ENCODE data around the gene SP100.
"Not testable (repeated sequence)": the region's sequence is repeated elsewhere in the genome, so short reads cannot be mapped to it uniquely, and the experiment has no call there.

SP100 gene

GRCh38 chr2:230471074-230471473 lies 55.1 kb downstream of the SP100 start:
- DNase-seq, result no peak

GRCh38 chr2:230472621-230473018 lies 56.6 kb downstream of the SP100 start:
- peak; percentile 19 for DNase-seq

DNA sequence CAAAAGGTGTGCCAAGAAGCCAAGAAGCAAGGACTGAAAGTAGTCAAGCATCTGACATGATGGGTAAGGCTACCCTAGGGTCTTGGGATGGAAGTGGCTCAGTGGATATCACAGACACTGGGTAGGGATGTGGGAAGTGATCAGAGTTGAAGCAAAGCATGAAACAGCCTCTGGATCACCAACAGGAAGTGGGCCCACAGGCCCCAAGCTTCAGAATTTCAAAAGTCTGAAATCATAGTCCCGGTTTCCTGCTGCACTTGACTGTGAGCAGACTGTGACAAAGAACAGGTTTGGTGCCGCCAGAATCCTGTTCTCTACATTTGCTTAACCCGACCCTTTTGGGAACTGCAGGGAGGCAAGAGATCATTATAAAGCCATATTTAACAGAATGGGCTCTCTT lies 57.4 kb downstream of the SP100 start:
- DNase-seq, result no peak

- DNase-seq, result no peak
Observed at GRCh38 chr2:230475143-230475542, 59.1 kb downstream of the SP100 start.

DNA sequence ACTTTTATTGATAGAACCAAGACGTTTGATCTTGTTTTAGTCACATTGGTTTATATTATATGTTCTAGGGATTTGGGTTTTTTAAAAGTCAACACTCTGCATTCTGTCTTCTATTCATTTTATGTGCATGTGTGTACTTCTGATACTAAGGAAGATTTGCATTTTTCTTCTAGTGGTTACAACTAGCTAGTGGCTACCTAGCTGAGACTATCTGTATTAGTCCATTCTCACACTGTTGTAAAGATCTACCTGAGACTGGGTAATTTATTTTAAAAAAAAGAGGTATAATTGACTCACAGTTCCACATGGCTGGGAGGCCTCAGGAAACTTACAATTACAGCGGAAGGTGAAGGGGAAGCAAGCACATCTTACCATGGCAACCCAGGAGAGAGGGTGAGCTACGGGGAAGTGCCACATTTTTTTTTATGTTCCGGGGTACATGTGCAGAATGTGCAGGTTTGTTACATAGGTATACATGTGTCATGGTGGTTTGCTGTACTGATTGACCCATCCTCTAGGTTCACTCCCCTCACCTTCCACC lies 69.9 kb downstream of the SP100 start:
- DNase-seq, result no peak

- not testable (repeated sequence) for DNase-seq
Observed at GRCh38 chr2:230491219-230491618, 75.2 kb downstream of the SP100 start.

DNA sequence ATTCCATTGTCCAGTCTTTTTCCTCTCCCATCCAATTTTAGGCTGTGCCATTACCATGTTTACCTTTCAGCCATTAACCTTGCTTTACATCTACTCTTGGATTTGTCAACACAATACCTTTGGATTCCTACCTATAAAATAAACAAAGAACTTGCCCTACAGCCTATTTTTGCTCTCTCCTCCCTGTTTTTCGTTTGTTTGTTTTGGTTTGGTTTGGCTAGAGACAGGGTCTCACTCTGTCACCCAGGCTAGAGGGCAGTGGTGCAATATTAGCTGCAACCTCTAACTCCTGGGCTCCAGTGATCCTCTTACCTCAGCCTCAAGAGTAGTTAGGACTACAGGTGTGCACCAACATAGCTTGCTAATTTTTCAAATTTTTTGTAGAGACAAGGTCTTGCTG lies 76.1 kb downstream of the SP100 start:
- no peak for DNase-seq

DNA sequence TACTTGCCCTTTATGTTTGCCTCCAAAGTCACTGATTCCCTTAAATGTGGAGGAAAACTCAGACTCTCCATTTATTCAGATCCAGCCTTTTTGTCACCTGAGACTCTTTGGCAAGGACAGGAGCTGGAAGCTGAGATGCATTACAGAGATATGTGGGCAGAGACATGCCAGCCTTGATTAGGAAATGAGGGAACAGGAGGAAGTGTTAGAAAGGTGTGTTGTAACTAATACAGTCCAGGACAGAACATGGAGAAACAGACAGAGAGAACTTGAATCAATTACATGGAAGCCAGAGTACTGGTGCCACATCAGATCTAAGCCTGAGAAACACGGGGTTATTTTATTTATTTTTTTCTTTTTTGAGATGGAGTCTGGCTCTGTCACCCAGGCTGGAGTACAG lies 79.0 kb downstream of the SP100 start:
- no peak for DNase-seq

- no peak for DNase-seq
Observed at GRCh38 chr2:230496891-230497290, 80.9 kb downstream of the SP100 start.

DNA sequence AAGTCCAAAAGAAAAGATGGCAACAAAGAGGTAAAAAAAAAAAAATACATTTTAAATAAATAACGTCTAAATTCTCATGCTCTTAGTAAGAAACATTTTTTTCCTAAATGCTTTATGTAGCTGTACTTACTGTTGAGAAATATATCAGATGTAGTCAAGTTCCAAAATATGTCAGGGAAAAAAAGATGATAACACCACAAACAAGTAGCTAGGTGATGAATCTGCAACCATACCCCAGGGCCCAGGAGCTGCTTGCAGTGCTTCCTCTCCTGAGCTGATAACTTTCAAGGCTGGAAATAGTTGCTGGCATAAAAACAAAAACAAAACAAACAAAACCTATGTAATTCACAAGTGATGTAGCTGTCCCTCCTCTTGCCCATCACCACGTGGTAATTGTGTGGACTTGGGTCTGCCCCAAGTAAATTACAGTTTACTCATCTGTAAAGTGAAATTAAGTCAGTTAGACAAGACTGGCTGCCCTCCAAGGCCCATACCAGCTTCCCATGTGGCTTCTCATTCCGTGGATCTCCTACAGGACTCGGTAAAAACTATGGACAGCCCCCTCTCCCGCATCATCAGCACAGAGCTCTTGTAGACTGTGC lies 82.6 kb downstream of the SP100 start:
- no peak for DNase-seq

- no peak for DNase-seq
Observed at GRCh38 chr2:230502593-230502992, 86.6 kb downstream of the SP100 start.

DNA sequence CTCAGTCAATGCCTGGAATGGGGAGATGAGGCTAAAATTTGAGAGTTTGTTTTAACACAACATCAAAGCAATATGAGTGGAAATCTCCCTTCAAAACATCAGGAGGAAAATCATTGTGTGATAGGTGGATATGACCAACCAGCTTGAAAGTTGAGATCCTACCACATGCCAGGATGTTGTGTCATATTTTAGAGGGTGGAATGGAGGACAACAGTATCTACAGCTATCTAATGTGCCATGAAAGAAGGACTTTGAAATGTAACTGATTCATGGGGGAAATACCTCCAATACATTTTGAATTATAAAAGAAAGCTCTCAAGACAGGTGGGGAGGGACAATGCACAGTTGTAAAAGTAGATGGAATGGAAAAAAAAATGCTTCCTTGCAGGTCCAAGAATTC lies 87.8 kb downstream of the SP100 start:
- no peak for DNase-seq

- DNase-seq, result no peak
Observed at GRCh38 chr2:230505162-230505561, 89.2 kb downstream of the SP100 start.

- no peak for DNase-seq
Observed at GRCh38 chr2:230512955-230513748, 97.2 kb downstream of the SP100 start.

GRCh38 chr2:230520061-230520874 lies 104.3 kb downstream of the SP100 start:
- DNase-seq, result no peak

- DNase-seq, result peak; percentile 63
Observed at GRCh38 chr2:230520875-230521155, 104.8 kb downstream of the SP100 start.

GRCh38 chr2:230521386-230521785 lies 105.4 kb downstream of the SP100 start:
- DNase-seq, result no peak

DNA sequence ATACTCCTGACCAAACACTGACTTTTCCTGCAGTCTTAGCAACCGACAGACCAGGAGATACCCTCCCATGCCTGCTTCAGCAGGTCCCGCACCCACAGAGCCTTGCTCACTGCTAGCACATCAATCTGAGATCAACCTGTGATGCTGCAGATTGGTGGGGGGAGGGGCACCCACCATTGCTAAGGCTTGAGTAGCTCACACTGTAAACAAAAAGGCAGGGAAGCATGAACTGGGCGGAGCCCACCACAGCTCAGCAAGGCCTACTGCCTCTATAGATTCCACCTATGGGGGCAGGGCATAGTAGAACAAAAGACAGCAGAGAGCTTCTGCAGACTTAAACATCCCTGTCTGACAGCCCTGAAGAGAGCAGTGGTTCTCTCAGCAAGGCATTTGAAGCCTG lies 109.7 kb downstream of the SP100 start:
- DNase-seq, result no peak

GRCh38 chr2:230537531-230537976 lies 121.6 kb downstream of the SP100 start:
- DNase-seq, result no peak

DNA sequence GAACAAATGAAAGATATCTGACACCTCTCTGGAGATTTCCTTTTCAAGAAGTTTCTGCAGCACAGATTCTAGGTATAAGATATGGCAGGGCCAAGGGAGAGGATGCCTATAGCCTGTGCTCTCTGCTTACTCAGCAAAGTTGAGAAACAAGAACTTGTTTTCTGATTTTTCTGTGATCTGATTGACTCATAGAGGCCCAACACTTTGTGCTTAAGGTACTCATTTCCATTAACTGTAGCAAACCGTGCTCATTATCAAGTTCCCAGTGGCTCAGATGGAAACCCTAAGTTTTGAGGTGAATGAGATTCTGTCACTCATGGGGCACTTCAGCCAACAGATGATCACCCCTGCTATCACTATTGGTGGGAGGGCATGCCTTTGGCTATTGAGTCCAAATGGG lies 124.3 kb downstream of the SP100 start:
- DNase-seq, result no peak

DNA sequence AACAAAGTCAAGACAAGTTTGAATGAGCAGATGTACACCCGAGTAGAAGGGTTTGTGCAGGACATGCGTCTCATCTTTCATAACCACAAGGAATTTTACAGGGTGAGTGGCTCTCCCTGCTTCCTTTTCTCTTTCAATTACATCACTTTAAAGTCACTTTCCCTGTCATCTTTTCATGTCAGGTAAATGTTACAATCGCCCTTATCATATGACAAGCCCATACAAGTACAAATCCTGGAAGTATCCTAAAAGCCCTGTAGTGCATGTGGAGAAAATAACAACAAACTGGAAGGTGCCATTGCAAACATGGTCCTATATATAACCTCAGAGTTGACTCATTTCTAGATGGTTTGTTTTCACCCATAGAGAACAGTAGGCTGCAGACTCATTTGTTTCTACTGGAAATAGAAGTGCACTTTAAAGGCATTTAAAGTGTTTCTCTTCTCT lies 126.0 kb downstream of the SP100 start:
- DNase-seq, result no peak

GRCh38 chr2:230542751-230543150 lies 126.8 kb downstream of the SP100 start:
- no peak for DNase-seq

DNA sequence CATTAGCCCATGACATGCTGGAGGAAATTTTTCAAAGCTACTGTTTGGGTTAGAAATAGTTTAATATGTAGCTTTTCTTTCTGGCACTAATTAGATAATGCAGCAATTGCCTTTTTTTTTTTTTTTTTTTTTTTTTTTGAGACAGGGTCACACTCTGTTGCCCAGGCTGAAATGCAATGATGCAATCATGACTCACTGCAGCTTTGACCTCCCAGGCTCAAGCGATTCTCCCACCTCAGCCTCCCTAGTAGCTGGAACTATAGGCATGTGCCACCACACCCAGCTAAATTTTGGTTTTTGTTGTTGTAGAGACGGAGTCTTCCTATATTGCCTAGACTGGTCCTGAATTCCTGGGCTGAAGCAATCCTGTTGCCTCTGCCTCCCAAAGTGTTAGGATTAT lies 136.2 kb downstream of the SP100 start:
- no peak for DNase-seq

DNA sequence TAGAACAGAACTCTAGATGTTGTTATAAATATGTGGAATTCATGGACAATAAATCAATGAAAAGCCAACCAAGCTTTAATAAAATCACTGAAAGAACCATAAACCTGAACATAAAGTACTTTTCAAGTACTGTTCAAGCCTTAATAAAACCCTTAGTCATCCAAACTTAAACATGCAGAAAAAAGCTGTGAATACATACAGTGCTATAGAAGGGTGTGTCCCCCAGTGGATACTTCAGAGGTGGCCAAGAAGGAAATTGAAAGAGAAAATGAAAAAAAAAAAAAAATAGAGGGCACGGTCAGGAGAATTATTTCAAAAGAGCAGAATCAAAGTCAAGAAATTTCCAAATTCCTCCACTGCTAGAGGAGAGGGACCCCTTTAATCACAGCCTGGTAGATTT lies 141.1 kb downstream of the SP100 start:
- no peak for DNase-seq

Data from fibroblast of skin of right quadriceps (primary cell).